SU-DHL-6 (cell line): ENCODE measurements around the gene TKFC.

Experiments used
- EZH2phosphoT487 ChIP-seq: fragments of 200-600 bp; sonication (generic), shearing (Covaris generic); conservative IDR thresholded peaks from 2 replicates; pipeline ENCODE4 v1.6.1; 2018; ENCODE audit warnings: mild to moderate bottlenecking, antibody characterized with exemption, low read length, moderate library complexity, mixed read lengths
- TF ChIP-seq, protein P1 (sequence below): fragments of 200-600 bp; sonication (generic); IDR thresholded peaks from one replicate; pipeline ENCODE4 v1.5.1; 2017; ENCODE audit warnings: antibody characterized with exemption, mild to moderate bottlenecking, low read length, moderate library complexity; ENCODE audit not compliant: insufficient read depth, poor library complexity, severe bottlenecking

DNA sequence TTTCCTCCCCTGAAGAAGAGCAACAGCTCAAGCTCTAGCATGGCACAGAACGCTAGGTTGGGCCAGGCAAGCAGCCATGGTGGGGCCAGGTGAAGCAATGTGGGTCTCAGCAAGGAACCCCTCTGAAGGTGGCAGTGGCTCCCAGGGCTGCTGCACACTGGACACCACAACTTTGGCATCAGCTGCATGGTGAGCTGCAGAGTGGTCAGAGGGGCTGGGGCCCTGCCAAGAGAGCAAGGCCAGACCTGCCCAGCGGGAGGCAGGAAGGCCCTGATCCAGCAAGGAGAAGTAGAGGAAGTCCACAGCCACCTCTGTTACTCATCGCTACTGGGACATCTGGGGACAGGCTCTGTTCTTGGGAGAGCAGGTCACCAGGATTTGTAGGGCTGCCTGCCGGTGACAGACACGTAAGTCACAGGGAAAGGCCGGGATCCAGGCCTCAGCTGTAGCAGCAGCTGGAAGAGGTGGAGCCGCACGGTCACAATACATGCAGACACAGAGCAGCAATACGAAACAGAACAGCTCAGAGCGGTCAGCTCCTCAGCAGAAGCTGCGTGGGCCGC, 16.2 kb downstream of the TKFC start:
- TF ChIP-seq, protein P1, sequence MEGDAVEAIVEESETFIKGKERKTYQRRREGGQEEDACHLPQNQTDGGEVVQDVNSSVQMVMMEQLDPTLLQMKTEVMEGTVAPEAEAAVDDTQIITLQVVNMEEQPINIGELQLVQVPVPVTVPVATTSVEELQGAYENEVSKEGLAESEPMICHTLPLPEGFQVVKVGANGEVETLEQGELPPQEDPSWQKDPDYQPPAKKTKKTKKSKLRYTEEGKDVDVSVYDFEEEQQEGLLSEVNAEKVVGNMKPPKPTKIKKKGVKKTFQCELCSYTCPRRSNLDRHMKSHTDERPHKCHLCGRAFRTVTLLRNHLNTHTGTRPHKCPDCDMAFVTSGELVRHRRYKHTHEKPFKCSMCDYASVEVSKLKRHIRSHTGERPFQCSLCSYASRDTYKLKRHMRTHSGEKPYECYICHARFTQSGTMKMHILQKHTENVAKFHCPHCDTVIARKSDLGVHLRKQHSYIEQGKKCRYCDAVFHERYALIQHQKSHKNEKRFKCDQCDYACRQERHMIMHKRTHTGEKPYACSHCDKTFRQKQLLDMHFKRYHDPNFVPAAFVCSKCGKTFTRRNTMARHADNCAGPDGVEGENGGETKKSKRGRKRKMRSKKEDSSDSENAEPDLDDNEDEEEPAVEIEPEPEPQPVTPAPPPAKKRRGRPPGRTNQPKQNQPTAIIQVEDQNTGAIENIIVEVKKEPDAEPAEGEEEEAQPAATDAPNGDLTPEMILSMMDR = no peak
- TF ChIP-seq EZH2phosphoT487 = no peak
